Activated gamma-delta T cell treated with anti-CD3 and anti-CD28 coated beads, Interleukin-2, amount 50 U/mL, for 16 hours (primary cell): ENCODE results near the gene HADH.
"Not testable (repeated sequence)": the region's sequence is repeated elsewhere in the genome, so short reads cannot be mapped to it uniquely, and the experiment has no call there.

Source experiments
- DNase-seq: peaks from one replicate; pipeline ENCODE4 v3.0.0-alpha.2; 2020; ENCODE audit warnings: low read depth

The HADH gene

DNA sequence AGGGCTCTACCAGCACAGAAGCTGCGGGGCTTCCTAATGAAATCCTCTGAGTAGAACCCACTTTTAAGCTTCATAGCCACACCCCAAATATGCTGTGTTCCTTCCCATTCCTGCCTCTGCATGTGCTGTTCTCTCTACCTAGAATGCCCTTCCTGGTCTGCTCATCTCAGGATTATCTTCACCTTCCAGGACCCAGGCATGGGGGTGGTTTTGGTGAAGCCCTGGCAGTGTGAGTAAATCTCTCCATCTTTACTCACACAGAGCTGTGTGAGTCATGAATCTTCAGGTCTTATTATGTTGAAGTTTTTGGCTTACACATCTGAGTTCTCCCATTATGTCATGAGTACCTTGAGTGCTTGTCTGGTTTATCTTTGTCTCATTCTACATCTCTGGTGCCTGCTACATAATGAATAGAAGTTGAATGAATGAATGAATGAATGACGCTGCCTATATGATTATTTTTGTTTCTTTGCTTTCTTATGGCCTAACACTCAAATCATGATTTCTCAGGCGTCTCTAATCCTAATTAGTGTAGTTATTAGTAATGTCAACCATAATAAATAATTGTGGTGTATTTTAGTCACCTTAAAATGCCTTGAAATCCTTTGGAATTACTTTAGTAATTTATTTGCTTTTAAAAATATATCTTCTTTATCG lies 41.9 kb downstream of the HADH start:
- DNase-seq, result no peak

GRCh38 chr4:108033348-108033747 lies 43.7 kb downstream of the HADH start:
- no peak for DNase-seq

DNA sequence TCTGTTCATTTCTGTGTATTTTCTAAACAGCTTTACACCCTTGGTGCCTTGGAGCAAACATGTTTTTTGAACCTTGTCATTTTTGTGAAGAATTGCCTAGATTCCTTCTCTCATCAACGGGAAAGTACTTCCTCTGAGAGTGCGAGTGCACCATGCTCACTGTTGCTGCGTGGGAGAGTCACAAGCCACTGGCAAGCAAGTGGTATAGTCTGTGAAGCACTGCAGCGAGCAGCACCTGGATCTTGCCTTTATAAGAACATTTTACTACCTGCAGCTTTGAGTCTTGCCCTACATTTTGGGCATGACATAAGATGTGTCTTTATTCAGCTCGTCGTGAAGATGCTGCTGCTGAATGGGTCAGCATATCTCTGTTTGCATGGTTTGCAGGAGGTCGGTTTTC lies 44.9 kb downstream of the HADH start:
- DNase-seq, result no peak

- DNase-seq, result no peak
Measured at GRCh38 chr4:108035691-108036090, 46.0 kb downstream of the HADH start.

DNA sequence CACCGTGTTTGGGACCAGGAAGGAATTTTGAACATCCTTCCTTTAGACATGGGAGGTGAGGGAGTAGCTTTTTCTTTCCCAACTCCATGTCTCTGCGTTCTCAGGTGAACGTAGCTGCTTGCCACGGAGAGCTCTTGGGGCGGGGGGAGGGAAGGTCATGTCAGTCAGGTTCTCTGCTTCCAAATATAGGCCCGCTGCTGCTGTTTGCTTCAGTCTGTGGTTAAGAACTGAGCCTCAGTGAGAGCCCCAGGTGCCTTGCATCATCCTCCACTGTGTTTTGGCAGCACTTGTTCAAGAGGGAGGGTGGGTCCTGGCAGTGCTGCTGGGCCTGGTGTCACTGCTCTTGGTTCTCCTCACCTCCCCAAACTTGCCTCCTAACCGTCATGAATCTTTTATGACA lies 46.5 kb downstream of the HADH start:
- DNase-seq, result peak; percentile 40

DNA sequence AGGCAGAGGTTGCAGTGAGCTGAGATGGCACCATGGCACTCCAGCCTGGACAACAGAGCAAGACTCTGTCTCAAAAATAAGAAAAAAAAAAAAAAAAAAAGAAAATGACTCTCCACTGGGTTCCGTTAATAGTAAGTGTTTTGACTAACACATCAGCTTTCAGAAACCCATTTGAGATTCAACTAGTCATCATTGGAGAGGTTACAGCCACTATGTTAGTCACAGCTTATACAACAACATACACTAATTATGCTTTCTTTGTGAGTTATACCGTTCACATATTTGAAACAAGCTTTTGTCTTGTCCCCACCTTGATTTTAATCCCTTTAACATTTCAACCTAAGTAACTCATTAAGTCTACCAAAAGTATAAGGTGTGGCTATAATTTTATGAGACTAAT lies 48.2 kb downstream of the HADH start:
- no peak for DNase-seq

- no peak for DNase-seq
Measured at GRCh38 chr4:108042927-108043326, 53.2 kb downstream of the HADH start.

- no peak for DNase-seq
Measured at GRCh38 chr4:108043526-108043925, 53.8 kb downstream of the HADH start.

DNA sequence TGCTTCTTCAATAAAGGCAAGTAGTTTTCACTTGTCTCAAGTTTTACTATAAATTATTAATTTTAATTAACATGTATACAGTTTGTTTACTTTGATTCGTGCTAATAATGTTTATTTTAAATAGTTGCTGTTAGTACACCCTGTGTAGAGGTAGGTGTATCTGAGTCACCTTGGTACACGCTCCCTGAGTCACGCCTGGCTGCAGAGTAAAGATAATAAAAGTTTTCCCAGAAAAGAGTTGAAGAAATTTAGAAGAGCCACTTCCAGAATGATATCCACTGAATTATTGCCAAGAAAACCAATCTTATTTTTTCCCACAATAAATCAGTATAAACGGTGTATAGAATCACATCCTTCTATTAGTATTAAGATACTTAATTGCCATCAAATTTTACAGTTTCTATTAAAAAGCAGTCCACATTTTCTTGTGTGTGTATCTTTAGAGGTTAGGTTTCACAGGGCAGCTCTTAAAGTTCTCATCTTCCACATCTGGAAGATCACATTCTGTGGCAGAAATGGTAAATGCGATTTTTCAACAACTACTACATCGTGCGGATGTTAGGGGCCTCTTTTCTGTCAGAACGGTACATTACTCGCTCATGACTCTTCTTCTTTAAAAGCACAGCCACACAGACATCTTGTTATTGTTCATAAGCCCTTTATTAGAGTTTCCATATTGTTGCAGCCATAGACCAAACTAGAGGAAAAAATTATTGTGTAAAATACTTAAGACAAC lies 55.4 kb downstream of the HADH start:
- DNase-seq, result no peak

DNA sequence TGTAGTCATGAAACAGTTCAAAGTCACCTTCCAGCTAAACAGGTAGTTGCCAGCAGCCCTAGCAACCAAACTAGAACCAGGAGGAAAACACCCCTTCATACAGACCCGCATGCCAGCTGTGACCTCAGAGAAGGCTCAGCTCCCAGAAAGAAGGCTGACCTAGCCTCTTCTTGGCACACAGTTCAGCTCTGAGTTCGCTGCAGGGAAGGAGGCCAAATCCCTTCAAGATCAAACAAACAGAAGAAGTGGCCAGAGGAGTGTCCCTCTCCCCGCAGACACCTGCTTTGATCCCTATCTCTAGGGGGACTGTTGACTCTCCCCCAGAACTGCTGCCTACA lies 56.0 kb downstream of the HADH start:
- no peak for DNase-seq

- no peak for DNase-seq
Measured at GRCh38 chr4:108047199-108047598, 57.5 kb downstream of the HADH start.

GRCh38 chr4:108048157-108048556 lies 58.5 kb downstream of the HADH start:
- no peak for DNase-seq

DNA sequence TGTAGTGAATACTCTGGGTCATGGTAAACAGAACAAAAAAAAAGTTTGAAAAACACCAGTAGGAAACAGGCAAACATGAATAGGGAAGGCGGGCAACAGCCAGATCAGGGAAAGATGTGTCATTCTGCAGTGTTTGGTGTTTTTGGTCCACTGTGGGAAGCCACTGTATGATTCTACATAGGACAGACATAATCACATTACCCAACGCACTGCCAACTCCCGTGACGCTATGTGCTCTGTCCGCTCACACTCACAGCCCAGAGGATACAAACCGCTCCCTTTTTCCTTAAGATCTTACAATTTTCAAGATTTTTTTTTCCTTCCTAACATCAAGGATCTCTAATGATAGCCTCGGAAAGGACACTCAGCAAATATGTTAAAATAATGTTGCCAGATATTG lies 59.3 kb downstream of the HADH start:
- DNase-seq, result no peak

- no peak for DNase-seq
Measured at GRCh38 chr4:108049406-108049805, 59.7 kb downstream of the HADH start.

DNA sequence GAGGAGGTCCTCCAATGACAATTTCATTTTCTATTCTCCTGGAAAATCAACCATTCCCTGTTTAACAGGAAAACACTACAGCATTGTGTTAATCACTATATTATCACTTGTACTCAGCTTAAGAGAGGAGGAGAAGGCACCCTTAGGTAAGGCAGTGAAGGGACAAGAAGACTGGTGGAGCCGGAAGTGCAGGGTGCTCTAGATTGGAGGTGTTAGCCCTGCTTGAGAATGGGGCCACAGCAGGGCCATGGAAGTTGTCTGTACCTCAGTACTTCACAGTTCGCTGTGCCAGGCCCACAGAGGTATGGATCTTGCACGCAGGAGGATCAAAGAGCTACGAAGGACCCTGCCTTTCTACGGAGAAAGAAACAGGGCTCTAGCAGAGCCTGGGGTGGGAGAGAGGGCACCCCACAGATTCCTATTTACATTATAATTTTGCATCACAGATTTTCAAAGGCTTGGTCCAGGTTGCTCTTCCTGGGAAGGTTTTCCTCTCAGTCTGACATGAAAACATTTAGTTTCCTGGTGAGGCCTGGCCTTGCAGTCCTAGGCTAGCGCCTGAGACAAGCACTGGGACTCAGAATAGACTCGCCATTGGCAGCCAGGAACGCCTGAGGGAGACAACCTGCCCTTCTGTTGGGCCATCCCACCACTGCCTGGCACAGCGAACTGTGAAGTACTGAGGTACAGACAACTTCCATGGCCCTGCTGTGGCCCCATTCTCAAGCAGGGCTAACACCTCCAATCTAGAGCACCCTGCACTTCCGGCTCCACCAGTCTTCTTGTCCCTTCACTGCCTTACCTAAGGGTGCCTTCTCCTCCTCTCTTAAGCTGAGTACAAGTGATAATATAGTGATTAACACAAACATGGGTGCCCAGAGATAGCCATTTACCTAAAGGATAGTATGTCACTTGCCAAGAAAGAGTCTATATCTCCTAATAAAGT lies 60.8 kb downstream of the HADH start:
- not testable (repeated sequence) for DNase-seq

GRCh38 chr4:108051343-108051742 lies 61.7 kb downstream of the HADH start:
- DNase-seq, result no peak

DNA sequence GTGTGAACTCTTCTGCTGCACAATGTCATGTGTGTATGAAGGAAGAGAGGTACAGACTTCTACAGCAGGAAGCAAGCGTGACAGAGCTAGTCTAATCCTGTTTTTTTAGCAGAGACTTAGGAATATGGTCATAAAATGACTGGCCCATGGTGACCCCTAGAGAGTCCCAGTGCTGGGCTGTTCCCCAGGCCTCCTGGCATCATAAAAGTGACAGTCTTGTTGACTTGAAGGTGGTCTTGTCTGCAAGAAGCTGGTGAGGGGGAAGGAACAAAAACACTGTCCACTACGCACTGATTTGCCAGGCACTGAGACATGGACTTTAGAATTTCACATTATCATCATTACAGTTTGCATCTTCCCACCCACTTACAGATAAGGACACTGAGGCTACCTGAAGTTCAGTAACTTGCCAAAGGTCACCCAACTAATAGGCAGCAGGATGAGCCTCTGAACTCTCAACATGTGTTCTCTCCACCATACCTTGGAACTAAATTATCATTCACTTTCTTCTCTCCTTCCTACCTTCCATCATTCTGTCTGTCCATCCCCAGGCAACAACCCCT lies 63.0 kb downstream of the HADH start:
- no peak for DNase-seq

DNA sequence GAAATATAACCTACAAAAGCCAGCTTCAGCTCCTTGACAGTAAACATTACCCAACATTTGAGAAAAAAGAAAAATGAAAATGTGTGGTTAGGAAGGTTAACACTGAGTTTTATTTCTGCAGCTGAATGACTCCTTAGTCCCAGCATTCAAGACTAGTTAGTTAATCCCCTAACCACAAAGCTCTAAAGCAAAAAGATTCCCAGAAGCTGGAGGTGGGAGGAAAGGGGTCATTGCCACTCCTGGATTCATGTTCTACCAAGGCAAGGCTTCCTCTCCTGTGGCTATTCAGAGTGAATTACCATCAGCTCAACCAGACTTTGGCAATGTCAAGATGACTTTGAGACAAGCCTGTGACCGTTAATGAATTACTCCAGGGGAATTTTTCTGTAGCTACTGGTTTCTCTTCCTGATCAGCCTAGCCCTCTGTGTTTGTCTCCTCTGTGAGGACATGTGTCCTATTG lies 63.6 kb downstream of the HADH start:
- no peak for DNase-seq

DNA sequence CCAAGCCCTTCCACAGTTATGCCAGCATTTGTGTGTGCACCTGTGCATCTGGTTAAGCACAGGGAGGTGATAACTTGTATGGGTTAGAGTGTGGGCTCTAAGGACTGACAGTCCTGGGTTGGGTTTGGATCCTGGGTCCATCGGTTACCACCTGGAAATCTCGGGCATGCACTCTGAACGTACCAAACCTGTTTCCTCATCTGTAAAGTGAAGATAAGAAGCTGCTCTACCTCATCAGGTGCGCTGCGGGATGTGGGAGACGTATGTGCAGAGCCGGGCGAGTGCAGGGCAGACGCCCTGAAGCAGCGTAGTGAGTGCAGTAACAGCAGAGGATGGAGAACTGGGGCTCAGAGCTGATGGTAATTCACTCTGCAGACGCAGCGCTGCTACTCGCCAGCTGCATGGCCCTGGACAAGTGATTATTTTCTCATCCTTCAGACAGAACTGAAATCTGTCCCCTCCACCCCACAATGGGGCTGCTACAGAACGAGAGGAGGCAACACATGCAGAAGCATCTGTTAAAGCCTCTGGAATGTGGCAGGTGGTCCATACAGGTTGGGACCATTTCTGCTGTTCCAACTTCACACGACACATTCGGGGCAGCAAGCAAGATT lies 64.4 kb downstream of the HADH start:
- no peak for DNase-seq

- DNase-seq, result no peak
Measured at GRCh38 chr4:108055787-108056186, 66.1 kb downstream of the HADH start.

- no peak for DNase-seq
Measured at GRCh38 chr4:108056418-108056817, 66.7 kb downstream of the HADH start.
